ENCODE measurements around the gene ITGA5. TPM values are rescaled to one million over a fixed set of nuclear protein-coding genes. Genes with fewer than 3 reads are reported as not detected.

ITGA5 gene
- total and polyA plus RNA-seq, 9 of the 15 experiments (the other 6 are each of a cell fraction or from before 2014, with no cell fraction given) = 9.1 to 82.1 (median 47.4) TPM

- TF ChIP-seq ZNF518B (CRISPR knock-in tag; IDR thresholded peaks at IDR 0.05) = no peak
- peak; percentile 56 for TF ChIP-seq PCBP1 (IDR thresholded peaks at IDR 0.05; ENCODE audit: low read depth, low read length, poor library complexity, severe bottlenecking)
- TF ChIP-seq YY1 (IDR thresholded peaks at IDR 0.05; ENCODE audit: borderline replicate concordance in 1 of 3, control insufficient read depth in 1 of 3, extremely low read depth in 1 of 3, insufficient read depth in 3 of 3, insufficient read length in 1 of 3, insufficient replicate concordance in 2 of 3, low read depth in 1 of 3, low read length in 2 of 3) = peak in 1 of 3 experiments; percentile 39
- peak; percentile 91 for TF ChIP-seq CBFA2T3 (IDR thresholded peaks at IDR 0.05)
- no peak for TF ChIP-seq ZNF253 (CRISPR knock-in tag; conservative IDR thresholded peaks at IDR 0.05)
- TF ChIP-seq BRCA1 (IDR thresholded peaks at IDR 0.05) = no peak
- peak; percentile 75; the same call in 1 of the 2 replicates for TF ChIP-seq BRCA1 (CRISPR knock-in tag; IDR thresholded peaks at IDR 0.05)
- peak; percentile 40 for TF ChIP-seq TBP (optimal IDR thresholded peaks at IDR 0.05; ENCODE audit: low read depth, low read length)
- TF ChIP-seq RFX7 (CRISPR knock-in tag; IDR thresholded peaks at IDR 0.05) = no peak
- peak; percentile 32; the same call in 1 of the 2 replicates for TF ChIP-seq PHF8 (IDR thresholded peaks at IDR 0.05; ENCODE audit: borderline replicate concordance, low read length)
- TF ChIP-seq TEAD4 (IDR thresholded peaks at IDR 0.05; ENCODE audit: low read length) = peak; percentile 71; the same call in 1 of the 2 replicates
- TF ChIP-seq TEAD4 (CRISPR knock-in tag; IDR thresholded peaks at IDR 0.05; ENCODE audit: borderline replicate concordance) = no peak
- TF ChIP-seq SIX5 (IDR thresholded peaks at IDR 0.05; ENCODE audit: borderline replicate concordance in 1 of 2, insufficient read depth in 1 of 2, low read depth in 1 of 2, low read length in 2 of 2) = no peak
- peak; percentile 63 for TF ChIP-seq PKNOX1 (IDR thresholded peaks at IDR 0.05)
- peak; percentile 72; the same call in 1 of the 2 replicates for TF ChIP-seq EP300 (IDR thresholded peaks at IDR 0.05; ENCODE audit: low read length)
- TF ChIP-seq HNRNPLL (IDR thresholded peaks at IDR 0.05; ENCODE audit: low read depth, low read length, poor library complexity, severe bottlenecking) = no peak
- no peak for TF ChIP-seq DIDO1 (tag; IDR thresholded peaks at IDR 0.05; ENCODE audit: low read depth)
- peak in 1 of 2 experiments; percentile 12; a peak in 1 of 4 replicates for TF ChIP-seq MNT (conservative IDR thresholded peaks at IDR 0.05)
- TF ChIP-seq JUND (IDR thresholded peaks at IDR 0.05; ENCODE audit: borderline replicate concordance, low read depth, low read length) = 0 out of 2 replicates have a peak, but pooled peaks have one; percentile 31
- TF ChIP-seq JUND (tag; IDR thresholded peaks at IDR 0.05; ENCODE audit: borderline replicate concordance, low read depth, low read length) = no peak; the same call in 2 of the 3 replicates
Measured at GRCh38 chr12:54390668-54391551, 28.2 kb downstream of the ITGA5 start (continued).
